Islet of Langerhans (tissue), 1 donor: ENCODE data around the gene GTPBP3.

Experiments
- FAIRE-seq: peaks from one replicate; lab custom pipeline; 2011; peaks lifted over from hg19 to GRCh38; lab: Jason Lieb, UNC

Gene GTPBP3

DNA sequence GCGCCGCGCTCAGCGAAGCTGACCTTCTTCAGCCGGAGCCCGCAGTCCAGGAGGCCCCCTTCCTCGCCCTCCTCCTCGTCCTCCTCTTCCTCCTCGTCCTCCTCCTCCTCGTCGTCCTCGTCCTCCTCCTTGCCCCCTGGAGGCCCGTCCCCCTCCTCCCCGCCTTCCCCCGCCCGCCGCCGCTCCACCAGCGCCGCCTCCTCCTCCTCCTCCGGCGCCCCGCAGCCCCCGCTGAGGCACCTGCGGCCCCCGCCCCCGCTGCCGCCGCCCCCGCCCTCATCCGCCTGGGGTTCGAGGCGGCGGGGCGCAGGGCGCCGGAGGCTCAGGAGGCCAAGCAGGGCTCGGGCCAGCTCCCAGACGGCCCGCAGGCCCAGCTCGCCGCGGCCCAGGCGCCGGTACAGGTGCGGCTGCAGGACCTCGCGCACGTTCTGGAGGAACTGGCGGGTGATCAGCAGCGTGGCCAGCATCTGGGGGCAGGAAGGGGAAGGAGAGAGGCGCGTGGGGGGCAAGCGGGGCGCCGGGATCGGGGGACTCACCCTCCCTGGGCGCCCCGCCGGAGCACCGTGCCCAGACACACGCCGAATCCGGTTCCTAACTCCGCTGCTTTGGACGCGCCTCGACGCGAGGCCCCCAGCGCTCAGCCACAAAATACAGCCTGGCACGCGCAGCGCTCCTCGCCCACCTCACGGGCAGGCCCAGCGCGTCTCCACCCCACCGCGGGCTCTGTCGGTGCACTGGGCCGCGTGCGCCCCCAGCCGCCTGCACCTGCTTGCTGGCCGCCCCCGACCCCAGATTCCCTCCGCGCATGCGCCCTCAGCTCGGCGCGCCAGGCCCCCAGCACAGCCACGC lies 8.6 kb upstream of the GTPBP3 start:
- FAIRE-seq: no peak

DNA sequence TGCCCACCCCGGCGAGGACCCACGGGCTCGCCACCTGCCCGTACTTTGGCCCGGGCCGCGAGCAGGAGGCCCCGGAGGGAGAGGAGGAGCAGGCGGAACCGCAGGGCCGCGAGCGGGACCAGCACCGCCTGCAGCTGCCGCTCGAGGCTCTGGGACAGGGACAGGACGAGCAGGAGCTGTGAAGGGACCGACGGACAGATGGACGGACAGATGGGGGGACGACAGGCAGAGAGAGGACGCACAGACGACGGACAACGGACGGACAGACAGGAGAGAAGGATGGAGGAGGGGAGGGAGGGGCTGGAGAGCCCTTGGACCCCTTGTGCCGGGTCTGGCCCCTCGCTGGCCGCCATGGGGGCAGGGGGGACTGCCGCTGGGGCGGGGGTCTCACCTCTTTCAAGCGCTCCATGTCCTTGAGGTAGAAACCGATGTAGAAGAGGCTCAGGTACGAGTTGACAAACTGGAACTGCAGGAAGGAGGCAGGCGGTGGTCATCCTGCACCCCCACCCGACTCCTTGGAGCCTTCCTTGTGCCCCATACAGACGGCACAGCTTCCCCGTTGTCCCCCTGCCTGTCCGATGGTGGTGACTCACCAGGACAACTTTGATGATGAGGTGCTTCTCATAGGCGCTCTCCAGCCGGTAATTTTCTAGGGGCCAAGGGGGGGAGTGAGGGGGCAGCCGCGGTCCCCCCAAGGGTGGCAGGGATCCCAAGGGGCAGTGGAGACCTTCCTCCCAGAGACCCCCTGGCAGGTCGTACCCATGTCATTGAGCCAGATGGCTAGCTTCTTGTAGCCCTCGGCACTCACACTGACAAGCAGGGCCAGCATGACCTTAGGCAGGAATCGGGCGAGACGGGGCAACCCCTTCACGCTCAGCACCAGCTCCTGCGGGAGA lies 7.7 kb upstream of the GTPBP3 start:
- FAIRE-seq: no peak

- FAIRE-seq: no peak
Observed at GRCh38 chr19:17330262-17331044, 6.9 kb upstream of the GTPBP3 start.

DNA sequence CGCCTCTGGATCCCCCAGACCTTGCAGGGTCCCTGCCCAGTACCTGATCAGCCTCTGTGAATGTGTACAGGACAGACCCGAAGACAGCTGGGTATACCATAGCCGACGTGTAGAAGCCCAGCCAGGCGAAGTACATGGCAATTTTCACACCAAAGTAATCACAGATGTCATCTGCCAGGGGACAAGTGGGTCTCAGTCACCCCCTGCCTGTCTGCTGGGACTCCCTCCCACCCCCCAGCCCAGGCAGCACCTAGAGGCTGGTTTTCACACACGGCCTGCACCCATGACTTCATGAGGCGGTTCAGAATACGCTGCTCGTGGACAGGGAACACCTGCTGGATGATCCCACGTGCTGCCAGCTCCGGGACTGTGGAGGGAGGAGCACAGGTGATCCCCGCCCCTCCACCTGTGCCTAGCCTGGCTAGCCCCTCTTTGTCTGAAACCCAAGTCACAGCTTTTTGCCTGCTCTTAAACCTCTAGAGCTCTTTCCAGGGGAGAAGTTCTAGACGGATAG lies 6.3 kb upstream of the GTPBP3 start:
- no peak for FAIRE-seq

- no peak for FAIRE-seq
Observed at GRCh38 chr19:17332360-17332676, 5.0 kb upstream of the GTPBP3 start.

DNA sequence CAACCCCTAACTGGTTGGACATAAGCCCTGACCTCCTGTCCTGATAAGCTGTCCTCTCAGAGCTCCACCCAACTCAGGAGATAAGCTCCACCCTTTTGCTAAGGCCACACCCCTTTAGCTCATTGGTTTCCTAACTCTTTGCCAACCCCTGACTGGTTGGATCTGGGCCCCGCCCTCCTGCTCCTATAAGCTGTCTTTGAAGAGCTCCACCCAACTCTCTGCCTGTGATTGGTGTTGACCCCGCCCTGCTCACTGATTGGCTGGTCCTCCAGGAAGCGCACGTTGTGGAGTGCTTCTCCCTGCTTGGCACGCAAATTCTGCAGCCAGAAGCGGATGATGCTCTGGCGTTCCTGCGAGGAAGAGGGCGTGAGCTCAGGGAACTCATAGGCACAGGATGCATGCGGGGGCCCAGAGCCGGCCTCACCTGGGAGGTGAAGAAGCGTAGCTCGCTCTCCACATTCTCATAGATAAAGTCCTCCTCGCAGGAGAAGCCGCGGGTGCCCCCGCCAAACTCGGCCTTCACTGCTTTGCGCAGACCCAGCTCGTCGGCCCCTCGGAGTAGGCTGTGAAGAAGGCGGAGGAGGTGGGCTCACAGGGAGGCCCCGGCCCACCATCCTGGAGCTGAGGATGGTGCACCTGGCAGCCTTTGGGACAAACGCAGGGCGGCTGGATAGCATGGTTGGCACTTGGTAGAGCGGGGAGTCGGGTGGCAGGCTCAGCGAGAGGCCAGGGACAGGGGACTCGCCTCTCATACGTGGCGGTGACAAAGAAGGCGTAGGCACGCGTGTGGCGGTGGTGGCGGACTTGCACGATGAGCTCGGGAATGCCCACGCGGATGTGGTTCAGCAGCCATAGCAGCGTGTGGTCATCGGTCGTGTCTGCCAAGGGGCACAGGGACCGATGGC lies 4.4 kb upstream of the GTPBP3 start:
- FAIRE-seq: no peak

DNA sequence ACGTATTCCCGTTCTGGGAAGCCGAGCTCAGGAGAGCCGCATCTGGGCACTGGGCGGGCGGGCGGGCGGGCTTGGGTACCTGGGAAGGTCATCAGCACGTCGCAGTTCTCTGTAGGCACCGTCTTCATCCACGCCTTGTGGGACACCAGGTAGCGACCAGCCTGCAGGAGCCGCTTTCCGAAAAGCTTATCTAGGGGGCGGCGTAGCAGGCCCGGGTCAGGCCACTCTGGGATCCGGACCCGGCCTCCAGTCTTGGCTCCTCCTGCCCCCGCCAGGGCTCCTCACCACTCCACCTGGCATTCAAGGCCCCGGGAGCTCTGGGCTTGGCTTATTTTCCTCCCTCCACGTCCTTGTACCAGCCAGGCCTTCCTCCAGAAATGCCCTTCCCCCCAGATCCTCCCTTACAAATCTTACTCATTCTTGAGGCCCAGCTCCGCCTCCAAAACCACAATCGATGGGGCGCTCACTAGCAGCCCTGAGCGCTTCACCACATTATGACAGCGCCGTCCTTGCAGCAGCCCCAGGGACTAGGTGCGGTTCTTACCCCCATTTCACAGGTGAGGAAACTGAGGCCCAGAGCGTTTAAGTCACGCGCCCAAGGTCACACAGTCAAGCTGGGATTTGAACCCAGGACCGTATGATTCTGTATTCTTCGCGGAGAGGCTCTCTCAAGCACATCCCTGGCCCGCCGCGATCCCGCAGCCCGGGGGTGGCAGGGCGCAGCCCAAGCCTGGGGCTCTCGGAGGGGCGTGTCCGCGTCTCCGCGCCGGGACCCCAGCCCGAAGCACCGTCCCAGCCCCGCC lies 3.5 kb upstream of the GTPBP3 start:
- FAIRE-seq: no peak

DNA sequence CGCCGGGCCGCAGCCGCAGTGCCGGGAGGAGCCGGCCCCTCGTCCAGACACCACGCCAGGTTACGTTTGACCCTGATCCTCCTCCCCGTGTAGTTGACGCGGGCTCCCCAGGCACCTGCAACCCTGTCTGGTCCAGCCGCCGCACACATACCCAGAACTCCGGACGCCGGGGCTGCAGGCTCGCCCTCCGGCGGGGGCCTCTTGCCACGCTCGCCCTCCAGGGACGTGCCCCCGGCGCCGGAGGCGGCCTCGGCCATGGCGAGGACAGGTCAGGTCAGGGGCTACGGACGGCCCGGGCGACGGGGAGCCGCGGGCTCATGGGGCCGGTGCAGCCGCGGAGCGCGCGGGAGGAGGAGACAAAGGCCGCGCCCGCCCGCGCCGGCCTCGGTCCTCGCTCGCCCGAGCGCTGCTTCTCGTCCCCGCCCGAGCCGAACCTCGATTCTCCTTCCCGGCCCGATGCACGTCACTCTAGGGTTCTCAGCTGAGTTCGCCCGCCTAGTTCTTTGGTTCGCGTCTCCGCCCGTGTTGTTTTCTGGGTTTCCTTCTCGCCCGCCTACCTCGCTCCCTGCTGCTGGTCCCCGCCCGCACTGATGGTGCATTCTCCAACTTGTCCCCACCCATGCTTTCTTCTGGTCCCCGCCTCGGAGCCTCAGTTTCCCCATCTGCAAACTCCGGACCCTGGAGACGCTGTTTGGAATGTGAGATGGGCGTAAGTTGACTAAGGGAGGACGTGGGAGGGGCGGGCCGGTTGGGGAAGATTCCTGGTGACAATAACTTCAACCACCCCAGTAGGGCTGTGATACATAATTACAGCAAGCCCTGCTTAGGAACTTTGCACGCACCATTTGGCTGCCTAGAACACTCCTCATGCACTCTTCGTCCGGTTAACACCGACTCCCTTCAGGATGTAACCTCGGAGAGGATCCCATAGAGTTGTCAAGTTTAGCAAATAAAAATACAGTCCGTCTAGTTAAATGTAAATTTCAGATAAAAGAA lies 2.6 kb upstream of the GTPBP3 start, which contains the start of gene ANO8:
Gene ANO8, minus strand, starts transcription at position 442 of the 996 bp plus-strand sequence. Its CDS starts 185 bp downstream, at position 257.
- FAIRE-seq: no peak

GRCh38 chr19:17335575-17335974 lies 1.8 kb upstream of the GTPBP3 start:
- FAIRE-seq: no peak

GRCh38 chr19:17337675-17338432 lies 501 bp downstream of the GTPBP3 start:
- FAIRE-seq: no peak

DNA sequence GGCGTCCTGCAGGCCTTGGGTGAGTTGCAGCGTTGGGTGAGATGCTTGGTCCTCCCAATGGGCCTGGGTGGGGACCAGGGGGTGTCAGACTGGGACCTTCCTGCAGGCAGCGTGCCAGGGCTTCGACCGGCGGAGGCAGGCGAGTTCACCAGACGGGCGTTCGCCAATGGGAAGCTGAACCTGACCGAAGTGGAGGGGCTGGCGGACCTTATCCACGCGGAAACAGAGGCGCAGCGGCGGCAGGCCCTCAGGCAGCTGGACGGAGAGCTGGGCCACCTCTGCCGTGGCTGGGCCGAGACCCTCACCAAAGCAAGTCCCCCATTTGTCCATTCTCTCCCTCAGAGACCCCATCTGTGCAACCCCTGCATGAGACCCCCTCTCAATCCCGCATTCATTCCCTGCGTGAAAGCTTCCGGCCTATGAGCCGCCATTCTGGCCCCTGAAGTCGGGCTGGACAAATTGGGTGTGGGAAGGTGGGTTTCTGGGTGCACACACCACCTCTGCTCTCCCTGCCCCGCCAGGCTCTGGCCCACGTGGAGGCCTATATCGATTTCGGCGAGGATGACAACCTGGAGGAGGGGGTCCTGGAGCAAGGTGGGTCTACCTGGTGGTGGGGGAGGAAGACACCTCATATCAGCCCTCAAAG lies 1.2 kb downstream of the GTPBP3 start:
- FAIRE-seq: no peak

DNA sequence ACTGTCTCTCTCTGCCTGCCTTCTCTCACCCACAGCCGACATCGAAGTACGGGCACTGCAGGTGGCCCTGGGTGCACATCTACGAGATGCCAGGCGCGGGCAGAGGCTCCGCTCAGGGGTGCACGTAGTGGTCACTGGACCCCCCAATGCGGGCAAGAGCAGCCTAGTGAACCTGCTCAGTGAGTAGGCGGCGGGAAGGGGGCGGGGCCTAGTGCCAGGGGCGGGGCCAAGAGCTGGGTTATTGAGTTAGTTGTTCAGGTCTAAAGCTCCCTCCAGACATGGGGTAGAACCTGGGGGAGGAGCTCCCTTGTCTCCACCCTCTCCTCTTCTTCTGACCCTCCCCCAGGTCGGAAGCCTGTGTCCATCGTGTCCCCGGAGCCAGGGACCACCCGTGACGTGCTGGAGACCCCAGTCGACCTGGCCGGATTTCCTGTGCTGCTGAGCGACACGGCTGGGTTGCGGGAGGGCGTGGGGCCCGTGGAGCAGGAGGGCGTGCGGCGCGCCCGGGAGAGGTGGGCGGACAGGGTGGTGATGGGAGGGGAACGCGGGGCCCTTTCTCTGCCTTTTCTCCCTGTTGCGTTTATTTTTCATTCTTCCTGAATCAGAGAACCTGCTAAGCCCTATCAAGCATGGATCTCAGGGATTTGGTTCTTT lies 1.9 kb downstream of the GTPBP3 start:
- no peak for FAIRE-seq

GRCh38 chr19:17340302-17340870 lies 3.0 kb downstream of the GTPBP3 start:
- no peak for FAIRE-seq

DNA sequence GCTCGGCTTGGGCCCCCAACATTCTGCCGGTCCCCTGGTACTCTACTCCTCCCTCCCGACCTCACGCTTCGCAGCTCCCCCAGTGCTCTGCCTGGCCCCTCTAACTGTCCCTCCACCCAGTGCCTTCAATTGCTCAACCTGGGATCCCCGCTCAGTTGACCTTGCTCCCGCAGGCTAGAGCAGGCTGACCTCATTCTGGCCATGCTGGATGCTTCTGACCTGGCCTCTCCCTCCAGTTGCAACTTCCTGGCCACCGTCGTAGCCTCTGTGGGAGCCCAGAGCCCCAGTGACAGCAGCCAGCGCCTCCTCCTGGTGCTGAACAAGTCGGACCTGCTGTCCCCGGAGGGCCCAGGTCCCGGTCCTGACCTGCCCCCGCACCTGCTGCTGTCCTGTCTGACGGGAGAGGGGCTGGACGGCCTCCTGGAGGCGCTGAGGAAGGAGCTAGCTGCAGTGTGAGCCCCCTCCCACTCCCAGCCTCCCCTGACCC lies 3.6 kb downstream of the GTPBP3 start:
- no peak for FAIRE-seq

GRCh38 chr19:17341386-17341785 lies 4.0 kb downstream of the GTPBP3 start:
- no peak for FAIRE-seq

DNA sequence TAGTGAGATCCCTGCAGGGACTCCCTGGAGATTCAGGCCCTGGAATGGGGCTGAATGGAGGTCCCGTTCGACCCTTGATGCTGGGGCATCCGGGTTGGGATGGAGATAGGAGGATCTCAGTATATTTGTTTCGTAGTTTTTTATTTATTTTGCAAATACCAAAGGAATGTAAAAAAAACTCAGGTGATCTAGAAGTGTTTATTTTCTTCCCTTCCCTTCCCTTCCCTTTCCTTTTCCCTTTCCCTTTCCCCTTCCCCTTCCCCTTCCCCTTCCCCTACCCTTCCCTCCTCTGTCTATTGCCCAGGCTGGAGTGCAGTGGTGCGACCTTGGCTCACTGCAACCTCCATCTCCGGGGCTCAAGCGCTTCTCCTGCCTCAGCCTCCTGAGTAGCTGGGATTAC lies 4.5 kb downstream of the GTPBP3 start:
- no peak for FAIRE-seq
